Breast epithelium (tissue), 3 donors: ENCODE data around the gene F10.

Experiments
- POLR2A ChIP-seq: fragments of 450-650 bp; IDR thresholded peaks from one replicate; pipeline ENCODE4 v1.6.1; 2016; ENCODE audit warnings: antibody characterized with exemption, mild to moderate bottlenecking, moderate library complexity
- POLR2AphosphoS5 ChIP-seq, 3 donors: sonication (generic); formaldehyde crosslinking; IDR thresholded peaks; one replicate each; pipeline ENCODE4 v1.6.1; 2017; ENCODE audit warnings: antibody characterized with exemption in 3 of 3
- TF ChIP-seq, protein P1 (sequence below), 3 donors: fragments of 450-650 bp; IDR thresholded peaks; one replicate each; pipeline ENCODE4 v1.5.1; 2016 to 2017; ENCODE audit warnings: antibody characterized with exemption in 3 of 3, mild to moderate bottlenecking in 3 of 3, moderate library complexity in 3 of 3

DNA sequence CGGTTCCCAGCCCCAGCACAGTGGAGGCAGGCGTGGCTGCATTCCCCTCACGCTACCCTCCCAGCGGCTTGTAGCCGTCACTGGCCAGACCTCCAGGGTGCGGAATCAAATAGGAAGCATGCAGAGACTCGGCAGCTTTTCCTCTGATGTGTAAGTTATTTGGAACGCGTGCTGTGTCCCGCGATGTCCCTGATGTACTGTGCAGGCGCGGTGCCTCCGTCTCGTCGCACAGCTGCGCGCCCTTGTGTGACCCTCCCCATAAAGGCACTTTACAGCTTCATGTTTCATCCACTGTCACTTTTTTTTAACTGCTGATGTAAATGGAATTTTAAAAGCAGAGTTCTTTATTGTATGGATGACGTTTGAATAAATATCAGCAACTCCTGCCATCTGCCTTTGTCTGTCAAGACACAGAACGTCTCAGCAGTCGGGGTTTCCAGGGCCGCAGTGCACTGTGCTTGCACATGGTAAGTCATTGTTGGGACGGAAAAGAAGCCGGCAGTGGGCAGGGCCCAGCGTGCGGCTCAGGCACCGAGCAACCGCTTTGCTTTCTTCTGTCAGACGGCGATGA is 24.4 kb upstream of the F10 start:
- TF ChIP-seq, protein P1, sequence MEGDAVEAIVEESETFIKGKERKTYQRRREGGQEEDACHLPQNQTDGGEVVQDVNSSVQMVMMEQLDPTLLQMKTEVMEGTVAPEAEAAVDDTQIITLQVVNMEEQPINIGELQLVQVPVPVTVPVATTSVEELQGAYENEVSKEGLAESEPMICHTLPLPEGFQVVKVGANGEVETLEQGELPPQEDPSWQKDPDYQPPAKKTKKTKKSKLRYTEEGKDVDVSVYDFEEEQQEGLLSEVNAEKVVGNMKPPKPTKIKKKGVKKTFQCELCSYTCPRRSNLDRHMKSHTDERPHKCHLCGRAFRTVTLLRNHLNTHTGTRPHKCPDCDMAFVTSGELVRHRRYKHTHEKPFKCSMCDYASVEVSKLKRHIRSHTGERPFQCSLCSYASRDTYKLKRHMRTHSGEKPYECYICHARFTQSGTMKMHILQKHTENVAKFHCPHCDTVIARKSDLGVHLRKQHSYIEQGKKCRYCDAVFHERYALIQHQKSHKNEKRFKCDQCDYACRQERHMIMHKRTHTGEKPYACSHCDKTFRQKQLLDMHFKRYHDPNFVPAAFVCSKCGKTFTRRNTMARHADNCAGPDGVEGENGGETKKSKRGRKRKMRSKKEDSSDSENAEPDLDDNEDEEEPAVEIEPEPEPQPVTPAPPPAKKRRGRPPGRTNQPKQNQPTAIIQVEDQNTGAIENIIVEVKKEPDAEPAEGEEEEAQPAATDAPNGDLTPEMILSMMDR (IDR thresholded peaks at IDR 0.05), result no peak
- TF ChIP-seq POLR2A (no peak), POLR2AphosphoS5 (IDR thresholded peaks at IDR 0.05) (no peak)
